AG09319 (cell line): ENCODE measurements around the gene BTBD9.

Source experiments
- DNase-seq: peaks from one replicate; pipeline ENCODE4 v3.0.0-alpha.2; 2010; ENCODE audit warnings: low read depth; ENCODE audit errors: extremely low read depth
- TF ChIP-seq, protein P1 (sequence below): IDR thresholded peaks from 2 replicates; pipeline ENCODE4 v1.5.1; 2011; ENCODE audit warnings: low read depth, mild to moderate bottlenecking, inconsistent platforms, low read length, moderate library complexity

Gene BTBD9

DNA sequence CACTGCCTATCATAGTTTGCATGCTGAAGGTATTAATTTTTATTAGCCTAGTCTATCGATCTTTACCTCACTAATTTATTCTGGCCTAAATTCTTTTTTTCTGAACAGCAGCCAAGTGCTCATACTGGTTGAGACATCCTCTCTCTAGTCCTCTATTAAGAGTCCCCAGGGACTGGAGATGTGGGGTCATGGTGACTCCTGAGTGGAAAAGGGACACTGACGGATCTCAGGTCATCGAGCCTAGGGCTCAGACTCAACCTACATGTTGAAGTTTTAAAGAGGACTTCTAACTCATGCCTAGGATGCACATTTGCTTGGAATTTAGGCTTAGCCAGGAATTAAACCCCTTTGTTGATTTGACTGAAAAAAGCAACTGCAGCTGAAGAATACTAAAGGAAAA lies 378.1 kb downstream of the BTBD9 start:
- TF ChIP-seq, protein P1, sequence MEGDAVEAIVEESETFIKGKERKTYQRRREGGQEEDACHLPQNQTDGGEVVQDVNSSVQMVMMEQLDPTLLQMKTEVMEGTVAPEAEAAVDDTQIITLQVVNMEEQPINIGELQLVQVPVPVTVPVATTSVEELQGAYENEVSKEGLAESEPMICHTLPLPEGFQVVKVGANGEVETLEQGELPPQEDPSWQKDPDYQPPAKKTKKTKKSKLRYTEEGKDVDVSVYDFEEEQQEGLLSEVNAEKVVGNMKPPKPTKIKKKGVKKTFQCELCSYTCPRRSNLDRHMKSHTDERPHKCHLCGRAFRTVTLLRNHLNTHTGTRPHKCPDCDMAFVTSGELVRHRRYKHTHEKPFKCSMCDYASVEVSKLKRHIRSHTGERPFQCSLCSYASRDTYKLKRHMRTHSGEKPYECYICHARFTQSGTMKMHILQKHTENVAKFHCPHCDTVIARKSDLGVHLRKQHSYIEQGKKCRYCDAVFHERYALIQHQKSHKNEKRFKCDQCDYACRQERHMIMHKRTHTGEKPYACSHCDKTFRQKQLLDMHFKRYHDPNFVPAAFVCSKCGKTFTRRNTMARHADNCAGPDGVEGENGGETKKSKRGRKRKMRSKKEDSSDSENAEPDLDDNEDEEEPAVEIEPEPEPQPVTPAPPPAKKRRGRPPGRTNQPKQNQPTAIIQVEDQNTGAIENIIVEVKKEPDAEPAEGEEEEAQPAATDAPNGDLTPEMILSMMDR, result no peak

DNA sequence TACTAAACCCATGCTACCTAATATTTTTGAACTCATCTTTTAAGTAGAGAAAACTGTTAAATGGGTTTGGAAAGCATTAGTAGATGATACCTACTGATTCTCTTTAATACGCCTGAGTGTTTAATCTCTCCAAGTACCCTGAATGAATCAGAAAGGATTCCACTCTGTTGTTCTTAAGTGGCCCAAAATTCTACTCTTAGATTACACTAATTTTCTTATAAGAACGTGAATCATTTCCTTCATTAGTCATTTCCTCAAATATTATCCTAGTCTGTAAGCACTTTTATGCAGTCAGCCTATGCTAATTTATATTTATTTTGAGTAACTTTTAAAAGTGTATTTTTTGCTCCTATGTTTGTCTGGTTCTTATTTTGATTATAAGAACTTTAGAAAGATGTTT lies 380.0 kb downstream of the BTBD9 start:
- no peak for DNase-seq
- TF ChIP-seq, protein P1, result no peak

More for the DNA sequence above, 378.1 kb downstream of the BTBD9 start:
- no peak for DNase-seq

DNA sequence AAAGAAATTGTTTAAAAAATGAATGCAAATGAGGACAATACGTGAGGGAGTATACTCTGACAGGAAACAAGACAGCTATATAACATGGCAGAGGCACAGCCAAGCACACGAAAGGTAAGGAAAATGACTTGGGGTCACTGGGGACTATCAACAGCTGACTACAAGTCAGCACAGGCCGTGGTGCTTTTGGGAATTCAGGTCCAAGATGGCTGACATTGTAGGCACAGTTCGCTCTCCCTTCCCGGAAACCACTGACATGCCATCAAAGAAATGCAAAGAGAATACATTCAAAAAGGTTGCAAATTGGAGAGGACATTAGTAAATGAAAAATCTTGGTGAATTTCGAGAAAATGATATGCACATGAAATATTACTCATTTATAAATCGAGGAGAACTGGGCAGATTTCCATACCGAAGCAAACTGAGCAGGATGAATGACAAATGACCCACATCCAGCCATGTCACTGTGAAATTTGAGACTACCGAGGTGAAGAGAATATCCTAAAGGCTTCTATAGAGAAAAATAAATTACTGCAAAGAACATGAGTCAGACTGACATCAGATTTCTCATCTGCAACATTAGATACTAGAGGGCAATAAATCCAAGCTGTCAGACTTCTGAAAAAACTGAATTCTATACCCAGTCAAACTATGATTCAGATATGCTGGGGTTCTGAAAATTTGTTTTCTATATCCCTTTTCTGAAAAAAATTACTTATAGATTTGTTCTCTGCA lies 391.1 kb downstream of the BTBD9 start:
- DNase-seq, result no peak
- TF ChIP-seq, protein P1, result no peak

DNA sequence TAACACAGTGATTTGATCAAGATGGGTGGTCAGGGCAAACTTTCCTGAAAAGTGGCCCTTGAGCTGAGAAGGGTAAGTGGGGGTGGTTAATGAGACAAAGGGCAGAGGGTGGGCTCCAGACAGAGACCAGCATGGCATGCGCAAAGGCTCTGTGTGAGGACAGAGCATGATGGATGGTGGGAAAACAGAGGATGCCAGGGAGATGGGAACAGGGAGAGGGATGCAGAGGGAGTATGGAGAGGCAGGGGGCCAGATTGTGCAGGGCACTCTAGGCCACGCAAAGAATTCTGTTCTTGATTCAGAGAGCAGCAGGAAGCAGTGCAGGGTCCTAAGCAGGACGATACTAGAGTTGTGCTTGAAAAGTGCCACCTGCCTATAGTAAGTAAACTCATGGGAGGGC lies 394.4 kb downstream of the BTBD9 start:
- TF ChIP-seq, protein P1, result no peak
- no peak for DNase-seq

DNA sequence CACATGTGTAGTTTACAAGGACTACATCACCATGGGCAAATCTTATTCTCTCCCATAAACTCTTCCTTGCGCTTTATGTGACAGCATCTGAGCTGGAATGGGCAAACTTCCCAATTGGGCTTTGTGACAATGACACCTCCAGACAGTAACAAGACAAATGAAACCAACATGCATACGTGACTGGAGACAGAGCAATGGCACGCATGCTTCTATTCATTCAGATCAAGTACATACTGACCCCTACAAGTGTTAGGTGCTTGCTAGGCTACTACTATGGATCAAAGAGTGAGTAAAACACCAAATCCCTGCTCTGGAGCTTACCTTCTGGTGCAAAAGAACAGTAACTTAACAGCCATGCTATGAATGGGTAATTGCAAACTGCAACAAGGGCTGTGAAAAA lies 394.9 kb downstream of the BTBD9 start:
- TF ChIP-seq, protein P1, result no peak
- DNase-seq, result no peak

DNA sequence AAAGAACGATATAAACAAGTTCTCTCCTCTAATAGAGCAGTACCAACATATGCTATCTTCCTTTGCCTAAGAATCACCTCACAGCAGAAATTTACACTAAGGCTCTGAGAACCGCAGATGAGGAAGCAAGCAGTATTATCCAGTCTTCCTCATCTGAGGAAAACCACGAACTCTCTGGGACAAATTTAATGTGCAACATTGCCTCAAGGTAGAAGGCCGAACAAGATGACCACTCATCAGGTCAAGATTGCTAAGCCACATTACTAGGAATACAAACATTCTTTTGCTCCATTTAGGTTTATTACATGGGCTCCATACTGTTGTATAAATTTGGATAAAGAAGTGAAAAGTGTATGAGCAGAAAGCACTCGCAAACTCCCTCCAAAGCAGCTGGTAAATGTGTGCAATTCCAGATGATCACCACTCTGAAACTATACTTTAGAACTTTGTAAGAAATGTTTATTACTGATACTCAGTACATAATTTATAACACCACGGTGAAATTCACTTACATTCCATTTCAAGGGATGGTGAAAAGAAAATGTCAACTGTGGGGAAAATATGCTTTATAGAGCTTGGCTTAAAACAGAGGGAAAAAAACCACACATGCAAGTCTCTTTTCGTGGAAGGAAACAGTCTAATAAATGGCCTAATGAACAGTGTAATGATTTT lies 398.4 kb downstream of the BTBD9 start:
- no peak for DNase-seq
- TF ChIP-seq, protein P1, result no peak

DNA sequence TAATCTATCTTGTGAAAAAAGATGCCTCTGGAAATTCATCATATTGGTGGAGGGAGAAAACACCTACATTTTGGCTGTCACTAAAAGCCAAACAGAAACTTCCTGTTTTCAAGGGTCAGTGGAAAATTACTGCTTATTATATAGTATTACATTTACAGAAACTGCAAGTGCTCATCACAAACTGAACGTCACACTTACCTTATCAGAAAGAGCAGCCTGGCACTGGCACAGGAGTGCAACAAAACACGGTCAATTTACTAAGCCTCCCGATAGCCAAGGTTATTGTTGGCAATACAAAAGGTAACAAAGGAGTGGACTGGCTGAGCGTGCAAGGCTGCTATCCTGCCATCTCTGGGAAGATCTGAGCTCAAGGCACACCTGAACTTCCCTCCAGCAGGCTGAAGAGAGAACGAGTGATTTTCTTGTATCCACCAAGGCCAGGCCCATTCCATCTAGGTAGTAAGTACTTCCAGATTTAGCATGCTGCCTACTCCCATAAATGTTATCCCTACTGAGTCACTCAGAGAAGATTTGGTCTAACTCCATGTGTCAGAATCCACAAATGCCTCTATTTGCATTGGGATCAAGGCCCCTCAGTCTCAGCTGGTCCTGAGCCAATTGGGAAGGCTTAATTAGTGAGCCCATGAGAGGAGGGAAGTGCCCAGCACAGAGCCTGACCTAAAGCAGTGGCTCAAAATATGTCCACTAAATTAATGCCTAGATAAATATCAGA lies 399.8 kb downstream of the BTBD9 start:
- no peak for DNase-seq
- TF ChIP-seq, protein P1, result no peak
